Keratinocyte (primary cell): ENCODE results near the gene ZDHHC4. TPM values are rescaled to one million over a fixed set of nuclear protein-coding genes. Genes with fewer than 3 reads are reported as not detected.

ENCODE experiments used
- DNase-seq: peaks from one replicate; pipeline ENCODE4 v3.0.0-alpha.2; 2011; ENCODE audit warnings: low read depth, missing footprints, low spot score
- FAIRE-seq: peaks from 2 replicates; lab custom pipeline; 2011; peaks lifted over from hg19 to GRCh38; lab: Jason Lieb, UNC
- H2AFZ ChIP-seq: 2 replicates; pipeline ENCODE4 v1.6.0; 2012; ENCODE audit warnings: low read length, control low read depth, inconsistent platforms; ENCODE audit not compliant: control insufficient read depth
- H3K27ac ChIP-seq: 2 replicates; pipeline ENCODE4 v1.5.1; 2011; ENCODE audit warnings: low read length; ENCODE audit not compliant: control insufficient read depth, insufficient read depth
- H3K27me3 ChIP-seq: 3 replicates; pipeline ENCODE4 v1.6.0; 2011; ENCODE audit warnings: low read length; ENCODE audit not compliant: control insufficient read depth, insufficient read depth; ENCODE audit errors: extremely low read depth
- H3K36me3 ChIP-seq, 2 experiments: 2 replicates in 1 of 2; 3 replicates in 1 of 2; pipeline ENCODE4 v1.5.1; 2011; ENCODE audit warnings: low read length in 2 of 2, mild to moderate bottlenecking in 1 of 2; ENCODE audit not compliant: control insufficient read depth in 2 of 2, insufficient read depth in 2 of 2; ENCODE audit errors: extremely low read depth in 1 of 2
- H3K4me1 ChIP-seq: 3 replicates; pipeline ENCODE4 v1.5.1; 2011; ENCODE audit warnings: low read length; ENCODE audit not compliant: control insufficient read depth, insufficient read depth; ENCODE audit errors: extremely low read depth
- H3K4me2 ChIP-seq: 3 replicates; pipeline ENCODE4 v1.6.0; 2011; ENCODE audit warnings: low read depth, low read length; ENCODE audit not compliant: control insufficient read depth, insufficient read depth; ENCODE audit errors: extremely low read depth
- H3K4me3 ChIP-seq, 3 experiments: fragments of 200-600 bp in 1 of 3; sonication (generic) in 1 of 3; 2 replicates in 2 of 3; 3 replicates in 1 of 3; pipeline ENCODE4 v1.5.1; 2011 to 2016; ENCODE audit warnings: low read length in 3 of 3, mild to moderate bottlenecking in 3 of 3, control low read depth in 2 of 3, inconsistent platforms in 1 of 3, low read depth in 1 of 3, mixed read lengths in 1 of 3, mixed run types in 1 of 3, moderate library complexity in 1 of 3; ENCODE audit not compliant: control insufficient read depth in 2 of 3, insufficient read depth in 2 of 3; ENCODE audit errors: extremely low read depth in 1 of 3
- H3K79me2 ChIP-seq: 2 replicates; pipeline ENCODE4 v1.6.0; 2012; ENCODE audit warnings: low read length; ENCODE audit not compliant: control insufficient read depth, insufficient read depth
- H3K9ac ChIP-seq: 3 replicates; pipeline ENCODE4 v1.6.0; 2011; ENCODE audit warnings: low read length; ENCODE audit not compliant: control insufficient read depth, insufficient read depth; ENCODE audit errors: extremely low read depth
- H3K9me1 ChIP-seq: 3 replicates; pipeline ENCODE4 v1.6.0; 2011; ENCODE audit warnings: low read length; ENCODE audit not compliant: control insufficient read depth, insufficient read depth; ENCODE audit errors: extremely low read depth
- H3K9me3 ChIP-seq: 2 replicates; pipeline ENCODE4 v1.5.1; 2012; ENCODE audit warnings: low read depth, low read length; ENCODE audit not compliant: control insufficient read depth
- H4K20me1 ChIP-seq: 3 replicates; pipeline ENCODE4 v1.6.0; 2011; ENCODE audit warnings: low read length; ENCODE audit not compliant: control insufficient read depth, insufficient read depth; ENCODE audit errors: extremely low read depth
- CTCF ChIP-seq, 3 experiments: IDR thresholded peaks in 1 of 3; conservative IDR thresholded peaks in 1 of 3; optimal IDR thresholded peaks in 1 of 3; 2 replicates in 2 of 3; 3 replicates in 1 of 3; pipeline versions ENCODE3 to v1.5.1; 2011; ENCODE audit warnings: low read length in 3 of 3, mild to moderate bottlenecking in 3 of 3, moderate library complexity in 2 of 3, control low read depth in 1 of 3, inconsistent platforms in 1 of 3; ENCODE audit not compliant: insufficient read depth in 2 of 3; ENCODE audit errors: extremely low read depth in 1 of 3
- EZH2 ChIP-seq: IDR thresholded peaks from one replicate; pipeline ENCODE4 v1.6.1; 2012; ENCODE audit warnings: inconsistent platforms, mild to moderate bottlenecking, low read length, moderate library complexity
- dilution Hi-C: fragments of 300-500 bp; cut with MboI; formaldehyde crosslinking; loops from one replicate; pipeline ENCODE4 v1.7.0; 2020; ENCODE audit warnings: low sequenced_read_pairs; ENCODE audit not compliant: extremely low pct_ligation_motif_present
- polyA plus RNA-seq, 5 experiments: library from polyadenylated mRNA; depleted of rRNA in 3 of 5; stranded (reverse) in 3 of 5; stranded (forward) in 1 of 5; unstranded in 1 of 5; fragments of >200 nt; gene quantifications; 1 replicate in 1 of 5; 2 replicates in 3 of 5; 3 replicates in 1 of 5; pipeline versions ENCODE4 v1.2.1 to v1.2.3, GENCODE V29; 2011 to 2012; ENCODE audit warnings: missing spikeins in 2 of 5, low read depth in 1 of 5, low replicate concordance in 1 of 5

ZDHHC4 gene
- polyA plus RNA-seq, 1 donor (not counting 4 experiments of a cell fraction or from before 2014, with no cell fraction given) = 50.7 TPM

GRCh38 chr7:6565655-6566054, 11.6 kb upstream of the ZDHHC4 start:
- no peak overlapping the region for H3K9ac ChIP-seq
- H2AFZ ChIP-seq = no peak overlapping the region
- dilution Hi-C loops = no loop called here
- DNase-seq = no peak
- no peaks in the 10 kb centered on the region for H3K36me3 ChIP-seq
- H3K27ac ChIP-seq = no peak overlapping the region
- no peaks in the 10 kb centered on the region for H3K4me1 ChIP-seq
- TF ChIP-seq EZH2 = no peak
- no peak for TF ChIP-seq CTCF (optimal IDR thresholded peaks at IDR 0.05 in 1 of 3, IDR thresholded peaks at IDR 0.05 in 1 of 3, conservative IDR thresholded peaks at IDR 0.05 in 1 of 3; ENCODE audit: extremely low read depth in 1 of 3, insufficient read depth in 2 of 3, low read length in 3 of 3)
- no peaks in the 10 kb centered on the region for H3K9me1 ChIP-seq
- no peaks in the 10 kb centered on the region for H3K79me2 ChIP-seq
- H4K20me1 ChIP-seq = no peaks in the 10 kb centered on the region
- H3K4me2 ChIP-seq = no peak overlapping the region
- no peak for FAIRE-seq
- H3K27me3 ChIP-seq = no peaks in the 10 kb centered on the region
- no peak overlapping the region for H3K4me3 ChIP-seq
- H3K9me3 ChIP-seq = no peaks in the 10 kb centered on the region

DNA sequence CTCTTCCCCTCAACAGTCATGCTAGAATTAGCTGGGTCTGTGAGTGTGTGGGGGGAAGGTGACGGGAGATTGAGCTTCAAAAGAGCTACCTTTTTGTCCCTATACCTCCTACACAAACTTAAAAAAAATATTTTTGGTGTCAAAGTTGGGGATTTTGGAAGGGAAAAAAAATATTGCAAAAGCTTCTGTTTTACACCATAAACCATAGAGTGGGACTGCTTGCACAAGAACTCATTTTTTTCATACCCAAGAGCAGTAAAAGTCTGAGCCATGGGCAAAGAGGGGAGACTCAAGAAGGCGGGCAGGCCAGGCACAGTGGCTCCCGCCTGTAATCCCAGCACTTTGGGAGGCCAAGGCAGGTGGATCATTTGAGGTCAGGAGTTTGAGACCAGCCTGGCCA, 9.4 kb upstream of the ZDHHC4 start:
- no peak overlapping the region for H3K4me2 ChIP-seq
- no peaks in the 10 kb centered on the region for H3K9me3 ChIP-seq
- DNase-seq = no peak
- FAIRE-seq = no peak
- H3K4me3 ChIP-seq = no peak overlapping the region
- dilution Hi-C loops = no loop called here
- no peak for TF ChIP-seq EZH2
- TF ChIP-seq CTCF (optimal IDR thresholded peaks at IDR 0.05 in 1 of 3, IDR thresholded peaks at IDR 0.05 in 1 of 3, conservative IDR thresholded peaks at IDR 0.05 in 1 of 3; ENCODE audit: extremely low read depth in 1 of 3, insufficient read depth in 2 of 3, low read length in 3 of 3) = no peak
- H3K9me1 ChIP-seq = no peaks in the 10 kb centered on the region
- no peaks in the 10 kb centered on the region for H3K36me3 ChIP-seq
- H2AFZ ChIP-seq = no peak overlapping the region
- no peaks in the 10 kb centered on the region for H3K79me2 ChIP-seq
- no peaks in the 10 kb centered on the region for H3K27me3 ChIP-seq
- H3K4me1 ChIP-seq = no peaks in the 10 kb centered on the region
- H3K9ac ChIP-seq = no peak overlapping the region
- no peak overlapping the region for H3K27ac ChIP-seq
- no peaks in the 10 kb centered on the region for H4K20me1 ChIP-seq
